HG03280 (cell line): Measurements from ENCODE around the gene CHERP.
"Not testable (repeated sequence)": the region's sequence is repeated elsewhere in the genome, so short reads cannot be mapped to it uniquely, and the experiment has no call there.

Source experiments
- ATAC-seq: cut with Tn5 transposase; IDR thresholded peaks from one replicate; pipeline ENCODE4 v1.9.1; 2021; ENCODE audit warnings: mild to moderate bottlenecking, moderate library complexity; ENCODE audit not compliant: unreplicated experiment

CHERP gene

DNA sequence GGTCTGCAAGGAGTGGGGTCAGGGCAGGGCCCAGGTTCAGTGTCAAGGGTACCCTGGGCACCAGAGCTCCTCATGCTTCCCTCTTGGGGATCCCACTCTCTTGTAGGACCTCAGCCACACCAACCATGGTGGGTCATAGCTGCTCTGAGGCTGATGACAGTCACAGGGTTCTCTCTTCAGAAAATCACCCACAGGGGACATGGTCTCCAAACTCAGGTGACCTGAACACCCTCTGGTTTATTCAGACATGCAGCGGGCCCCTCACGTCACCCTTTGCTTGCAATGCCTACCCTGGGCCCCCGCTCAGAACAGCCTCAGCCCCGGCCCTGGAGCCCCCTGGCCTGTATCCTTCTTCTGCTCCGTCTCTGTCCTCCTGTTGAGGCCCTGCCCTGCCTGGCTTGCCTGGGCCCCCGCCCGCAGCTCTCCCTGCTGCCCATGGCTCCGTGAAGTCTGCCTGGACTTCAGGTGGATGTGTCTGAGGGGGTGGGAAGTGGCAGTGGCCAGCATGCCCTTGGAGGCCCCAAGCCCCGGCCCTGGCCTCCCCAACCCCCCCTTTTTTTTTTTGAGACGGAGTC, 20.4 kb downstream of the CHERP start:
- no peak for ATAC-seq

DNA sequence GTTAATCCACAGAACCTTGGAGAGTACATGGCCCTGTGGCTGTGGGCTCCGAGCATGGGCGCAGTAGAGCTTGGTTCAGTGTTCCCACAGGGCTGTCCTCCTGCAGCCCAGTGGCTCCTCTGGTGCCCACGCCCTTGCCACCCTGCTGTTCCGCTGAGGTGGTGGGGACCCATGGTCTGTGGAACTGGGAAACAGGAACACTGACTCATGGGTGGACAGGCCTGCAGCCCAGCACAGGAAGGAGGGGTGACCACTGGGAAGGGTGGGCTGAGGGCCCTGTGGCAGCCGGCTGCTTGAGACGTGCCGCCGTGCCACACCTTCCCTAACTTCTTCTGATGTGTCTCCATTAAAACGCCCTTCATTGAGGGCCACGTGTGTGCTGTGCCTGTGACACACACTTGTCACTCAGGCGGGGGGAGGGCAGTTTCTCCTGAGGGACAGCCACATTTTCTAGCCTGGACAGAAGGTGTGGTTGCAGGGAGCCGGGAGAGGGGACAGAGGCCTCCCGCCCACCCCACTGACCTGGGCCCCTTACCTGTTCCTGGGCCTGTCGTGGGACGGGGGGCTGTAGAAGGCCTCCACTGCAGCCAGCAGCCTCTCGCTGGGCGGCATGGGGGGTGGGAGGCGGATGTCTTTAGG, 21.1 kb downstream of the CHERP start:
- ATAC-seq, result no peak

DNA sequence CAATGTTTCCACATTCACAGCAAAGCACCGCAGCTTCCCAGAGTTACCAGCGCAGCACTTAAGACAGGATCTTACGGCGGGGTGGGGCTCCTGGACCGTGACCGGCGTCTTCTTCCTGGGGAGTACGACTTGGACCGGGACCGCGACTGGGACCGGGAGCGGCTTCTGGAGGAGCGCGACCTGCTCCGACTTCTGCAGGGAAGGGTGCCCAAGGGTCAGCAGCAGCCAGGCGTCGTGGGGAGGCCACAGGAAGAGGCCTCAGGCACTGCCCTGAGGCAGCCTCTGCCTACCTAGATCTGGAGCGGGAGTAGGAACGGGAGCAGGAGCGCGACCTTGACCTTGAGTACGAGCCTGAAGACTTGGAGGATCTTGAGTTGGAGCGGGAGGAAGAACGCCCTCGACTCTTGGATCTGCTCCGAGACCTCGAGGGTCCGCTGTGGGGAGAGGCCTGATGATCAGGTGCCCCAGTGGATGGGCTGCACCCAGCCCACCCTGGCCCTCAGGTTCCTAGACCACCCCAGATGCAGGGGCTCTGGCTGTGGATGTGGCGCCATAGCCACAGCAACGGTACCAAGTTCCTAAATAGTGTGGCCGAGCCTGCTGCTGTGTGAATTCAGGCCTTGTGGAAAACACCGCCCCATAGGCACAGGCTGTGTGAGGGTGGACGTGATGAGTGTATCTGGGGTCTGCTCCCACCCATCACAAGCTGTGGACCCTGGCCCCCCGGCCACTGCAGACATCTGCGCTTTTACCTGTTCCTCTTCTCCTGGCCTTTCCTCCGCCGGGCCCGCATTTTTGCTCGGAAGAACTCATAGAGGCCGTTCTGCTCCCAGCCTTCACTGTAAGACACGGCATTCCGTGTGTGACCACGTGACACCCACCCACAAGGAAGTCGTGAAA, 21.9 kb downstream of the CHERP start:
- ATAC-seq, result no peak

DNA sequence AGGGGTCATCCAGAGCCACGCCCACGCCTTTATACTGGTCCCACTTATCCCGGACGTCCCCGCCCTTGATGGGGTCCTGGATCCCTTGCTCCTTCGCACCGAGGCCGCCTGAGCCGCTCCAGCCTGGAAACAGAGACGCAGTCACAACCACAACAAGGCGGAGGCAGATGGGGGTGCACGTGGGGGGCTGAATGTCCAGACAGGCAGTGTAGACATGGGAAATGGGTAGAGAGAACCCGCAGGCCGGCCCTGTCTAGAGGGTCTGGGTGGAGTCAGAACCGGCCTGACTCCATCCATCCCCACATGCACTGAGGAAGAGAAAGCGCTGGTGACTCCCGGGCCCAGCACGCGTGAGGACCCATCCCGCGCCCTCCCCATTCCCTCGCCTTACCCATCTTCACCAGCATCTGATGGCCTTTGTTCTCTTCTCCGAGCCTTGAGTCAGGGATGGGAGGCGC, 23.0 kb downstream of the CHERP start:
- ATAC-seq, result no peak

DNA sequence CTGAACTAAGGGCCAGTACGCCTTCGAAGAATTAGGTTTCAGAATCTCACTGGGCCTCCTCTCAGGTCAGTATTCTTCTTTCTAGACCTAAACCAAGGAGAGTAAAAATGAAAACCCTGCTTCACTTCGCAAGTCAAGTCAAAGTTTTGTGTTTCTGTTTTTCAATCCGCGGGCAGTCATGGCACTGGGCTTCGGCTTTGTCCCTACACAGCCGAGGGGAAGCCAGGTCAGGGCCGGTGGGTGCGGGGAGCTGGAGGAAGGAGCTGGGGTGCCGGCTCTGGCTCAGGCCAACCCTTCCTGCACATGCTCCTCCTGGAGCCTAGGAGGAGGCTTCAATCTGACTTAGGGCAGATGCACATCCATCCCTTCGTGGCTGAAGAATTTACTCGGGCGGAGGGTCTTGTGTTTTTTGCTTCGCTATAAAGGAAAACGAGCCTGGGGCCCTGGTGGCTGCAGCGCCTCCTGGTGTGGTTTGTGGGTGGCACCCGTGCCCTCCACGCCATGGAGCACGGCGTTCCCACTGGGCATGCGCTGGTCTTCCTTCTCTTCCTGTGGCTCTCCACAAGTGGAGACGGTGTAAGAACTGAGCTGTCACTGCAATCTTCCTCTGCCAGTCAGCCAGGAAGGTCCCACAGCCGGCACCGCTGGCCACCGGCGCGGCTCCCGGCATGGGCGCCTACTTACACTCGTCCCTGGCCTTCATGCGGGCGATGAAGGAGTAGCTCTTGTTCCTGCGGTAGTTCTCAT, 23.6 kb downstream of the CHERP start:
- ATAC-seq, result no peak

DNA sequence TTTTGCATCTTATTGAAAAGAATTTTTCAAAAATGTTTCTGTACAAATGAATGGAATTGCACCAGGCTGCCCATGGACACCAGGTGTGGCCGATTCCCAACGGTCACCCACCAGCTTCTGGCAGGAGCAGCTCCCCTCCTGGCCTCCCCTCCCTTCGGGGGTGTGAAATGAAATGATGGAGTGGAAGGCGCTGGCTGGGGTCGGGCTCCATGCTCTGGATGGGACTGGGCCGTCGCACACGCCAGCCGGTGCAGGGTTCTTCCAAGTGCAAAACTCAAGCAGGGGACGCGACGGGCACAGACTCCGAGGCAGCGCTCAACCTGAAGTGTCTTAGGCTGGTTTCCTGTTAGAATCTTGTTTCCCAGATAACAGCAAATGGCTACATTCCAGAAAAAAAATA, 24.2 kb downstream of the CHERP start:
- no peak for ATAC-seq

DNA sequence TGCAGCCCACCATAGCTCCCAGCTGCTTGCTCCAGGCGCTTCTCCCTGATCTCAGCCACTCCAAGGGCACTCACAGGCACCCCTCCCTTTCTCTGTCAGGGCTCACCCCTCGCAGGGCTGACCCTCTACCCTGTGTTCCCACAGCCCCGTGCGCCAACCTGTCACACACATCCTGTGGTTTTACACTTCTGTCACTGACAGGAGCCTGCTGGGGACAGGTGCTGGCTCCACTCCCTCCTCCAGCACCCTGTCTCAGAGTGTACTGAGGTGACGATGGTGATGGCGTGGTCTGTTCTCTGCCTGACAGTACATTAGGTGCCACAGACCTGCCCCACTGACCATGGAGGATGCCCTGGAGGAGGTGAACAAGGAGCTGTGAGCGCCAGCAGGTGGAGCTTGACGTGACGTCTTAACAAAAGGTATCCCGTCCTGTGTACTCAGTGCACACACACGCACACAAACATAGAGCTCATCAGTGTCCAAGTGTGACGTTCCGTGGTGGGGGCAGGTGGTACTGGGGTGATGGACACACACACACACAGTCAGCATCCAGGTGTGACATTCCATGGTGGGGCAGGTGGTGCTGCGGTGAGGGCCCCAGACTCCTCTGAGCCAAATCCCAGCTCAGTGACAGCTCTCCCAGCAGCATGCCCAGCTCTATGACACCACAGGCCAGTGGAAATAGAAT, 25.2 kb downstream of the CHERP start:
- ATAC-seq, result no peak

DNA sequence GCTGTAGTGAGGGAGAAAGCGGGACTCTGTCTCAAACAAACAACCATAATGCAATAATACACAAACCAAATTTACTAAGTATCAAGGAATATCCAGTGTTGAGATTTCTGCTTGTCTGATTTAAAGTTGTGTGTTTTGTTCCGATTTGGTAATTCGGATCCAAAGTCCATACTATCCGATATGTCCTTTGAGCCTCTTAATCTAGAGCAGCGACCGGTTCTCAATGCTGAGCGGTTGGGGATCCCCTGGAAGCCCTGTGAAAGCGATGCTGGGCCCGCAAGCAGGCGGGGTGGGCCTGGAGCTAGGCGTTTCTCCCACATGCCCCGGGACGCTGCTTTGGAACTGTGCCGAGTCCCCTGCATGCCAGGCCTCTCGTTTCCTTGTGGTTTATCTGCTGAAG, 25.9 kb downstream of the CHERP start:
- ATAC-seq, result no peak

DNA sequence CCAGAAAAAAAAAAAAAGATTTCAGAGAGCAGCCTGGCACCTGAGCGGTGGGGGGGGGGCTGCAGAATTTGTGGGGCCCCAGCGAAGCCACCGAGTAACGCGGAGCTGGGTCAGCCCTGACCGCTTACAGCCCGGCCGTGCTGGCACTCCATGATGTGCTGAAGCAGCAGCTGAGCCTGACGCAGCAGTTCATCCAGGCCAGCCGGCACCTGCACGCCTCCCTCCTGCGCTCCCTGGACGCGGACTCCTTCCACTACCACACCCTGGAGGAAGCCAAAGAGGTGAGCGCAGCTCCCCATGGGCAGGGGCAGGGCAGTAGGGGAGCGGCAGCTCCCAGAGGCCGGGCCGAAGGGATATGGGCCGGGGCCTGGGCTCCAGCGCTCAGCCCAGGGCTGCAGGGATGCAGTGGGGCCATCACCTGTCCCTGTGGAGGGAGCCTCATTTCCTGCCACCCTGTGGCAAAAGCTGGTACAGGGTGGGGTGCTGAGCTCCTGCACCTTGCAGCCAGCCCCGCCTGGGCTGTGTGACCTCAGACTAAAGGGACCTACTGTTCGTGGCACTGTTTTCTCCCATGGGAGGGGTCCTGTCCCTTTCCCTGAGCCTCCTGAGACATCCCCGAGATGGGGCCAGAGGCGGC, 27.7 kb downstream of the CHERP start:
- no peak for ATAC-seq

DNA sequence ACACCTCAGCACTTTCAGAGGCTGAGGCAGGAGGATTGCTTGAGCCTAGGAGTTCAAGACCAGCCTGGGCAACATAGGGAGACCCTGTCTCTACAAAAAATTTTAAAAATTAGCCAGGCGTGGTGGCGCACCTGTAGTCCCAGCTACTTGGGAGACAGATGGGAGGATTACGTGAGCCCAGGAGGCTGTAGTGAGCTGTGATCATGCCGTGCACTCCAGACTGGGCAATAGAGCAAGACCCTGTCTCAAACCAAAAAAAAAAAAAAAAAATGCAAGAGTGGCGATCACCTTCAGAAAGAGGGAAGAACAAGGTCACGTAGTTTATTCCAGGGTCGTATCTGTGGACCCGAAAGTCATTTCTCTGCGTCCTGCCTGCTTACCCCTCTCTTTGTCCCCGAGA, 29.6 kb downstream of the CHERP start:
- not testable (repeated sequence) for ATAC-seq

DNA sequence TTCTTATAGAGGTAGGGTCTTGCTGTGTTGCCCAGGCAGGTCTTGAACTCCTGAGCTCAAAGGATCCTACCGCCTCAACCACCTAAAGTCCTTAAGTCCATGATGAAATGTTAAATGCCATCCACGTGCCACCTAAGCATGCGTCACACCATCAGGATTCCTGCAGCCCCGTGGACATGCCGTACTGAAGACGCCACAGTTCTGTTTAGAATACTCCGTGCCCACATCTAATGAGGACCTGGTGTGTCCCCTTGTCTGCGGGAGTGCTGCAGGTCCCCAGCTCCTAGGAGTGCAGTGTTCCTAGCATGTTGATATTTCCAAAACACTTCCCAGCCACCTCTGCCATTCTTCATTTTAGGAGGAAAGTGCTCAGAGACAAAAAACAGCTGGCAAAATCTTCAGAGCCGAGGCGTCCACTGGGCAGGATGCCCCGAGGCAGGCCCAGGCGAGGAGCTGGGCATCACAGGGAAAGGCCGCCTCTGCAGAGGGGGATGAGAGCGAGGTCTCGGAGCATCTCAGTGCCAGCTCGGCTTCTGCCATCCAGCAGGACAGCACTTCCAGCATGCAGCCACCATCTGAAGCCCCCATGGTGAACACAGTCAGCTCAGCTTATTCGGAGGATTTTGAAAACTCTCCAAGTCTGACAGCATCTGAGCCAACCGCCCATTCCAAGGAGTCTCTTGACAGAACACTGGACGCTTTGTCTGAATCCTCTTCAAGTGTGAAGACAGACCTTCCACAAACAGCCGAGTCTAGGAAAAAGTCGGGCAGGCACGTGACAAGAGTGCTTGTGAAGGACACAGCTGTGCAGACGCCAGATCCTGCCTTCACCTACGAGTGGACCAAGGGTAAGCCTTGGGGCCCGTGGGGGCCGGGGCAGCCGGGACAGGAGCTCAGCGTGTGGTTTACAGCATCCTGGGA, 32.8 kb downstream of the CHERP start:
- ATAC-seq, result no peak

DNA sequence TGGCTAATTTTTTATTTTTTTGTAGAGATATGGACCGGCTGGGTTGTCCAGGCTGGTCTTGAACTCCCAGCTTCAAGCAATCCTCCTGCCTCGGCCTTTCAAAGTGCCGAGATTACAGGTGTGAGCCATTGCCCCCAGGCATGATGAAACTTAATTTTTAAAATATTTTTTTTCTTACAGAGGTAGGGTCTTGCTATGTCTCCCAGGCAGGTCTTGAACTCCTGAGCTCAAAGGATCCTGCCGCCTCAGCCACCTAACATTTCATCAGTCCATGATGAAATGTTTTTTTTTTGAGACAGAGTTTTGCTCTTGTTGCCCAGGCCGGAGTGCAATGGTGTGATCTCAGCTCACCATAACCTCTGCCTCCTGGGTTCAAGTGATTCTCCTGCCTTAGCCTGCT, 33.7 kb downstream of the CHERP start:
- ATAC-seq, result no peak

DNA sequence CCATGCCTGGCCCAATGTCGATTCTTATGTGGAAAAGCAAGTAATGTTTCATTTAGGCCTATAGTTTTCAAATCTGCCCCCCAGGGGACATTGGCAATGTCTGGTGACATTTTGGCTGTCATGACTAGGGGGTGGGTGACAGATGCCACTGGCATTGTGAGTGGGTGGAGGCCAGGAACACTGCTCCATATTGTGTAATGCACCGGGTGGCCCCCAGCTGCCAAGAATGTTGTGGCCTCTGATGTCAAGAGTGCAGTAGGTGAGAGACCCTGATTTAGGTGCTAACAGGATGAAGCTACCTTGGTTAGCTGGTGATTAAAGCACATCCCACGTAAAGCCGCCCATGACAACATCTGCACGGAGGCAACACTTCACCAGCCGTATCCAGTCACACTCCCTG, 35.3 kb downstream of the CHERP start:
- no peak for ATAC-seq

DNA sequence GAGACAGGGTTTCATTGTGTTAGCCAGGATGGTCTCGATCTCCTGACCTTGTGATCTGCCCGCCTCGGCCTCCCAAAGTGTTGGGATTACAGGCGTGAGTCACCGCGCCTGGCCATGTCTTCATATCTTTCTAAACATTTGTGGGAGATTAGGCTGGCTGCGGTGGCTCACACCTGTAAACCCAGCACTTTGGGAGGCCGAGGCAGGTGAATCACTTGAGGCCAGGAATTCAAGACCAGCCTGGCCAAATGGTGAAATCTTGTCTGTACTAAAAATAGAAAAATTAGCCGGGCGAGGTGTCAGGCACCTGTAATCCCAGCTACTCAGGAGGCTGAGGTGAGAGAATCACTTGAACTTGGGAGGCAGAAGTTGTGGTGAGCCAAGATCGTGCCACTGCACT, 36.1 kb downstream of the CHERP start:
- ATAC-seq, result not testable (repeated sequence)

DNA sequence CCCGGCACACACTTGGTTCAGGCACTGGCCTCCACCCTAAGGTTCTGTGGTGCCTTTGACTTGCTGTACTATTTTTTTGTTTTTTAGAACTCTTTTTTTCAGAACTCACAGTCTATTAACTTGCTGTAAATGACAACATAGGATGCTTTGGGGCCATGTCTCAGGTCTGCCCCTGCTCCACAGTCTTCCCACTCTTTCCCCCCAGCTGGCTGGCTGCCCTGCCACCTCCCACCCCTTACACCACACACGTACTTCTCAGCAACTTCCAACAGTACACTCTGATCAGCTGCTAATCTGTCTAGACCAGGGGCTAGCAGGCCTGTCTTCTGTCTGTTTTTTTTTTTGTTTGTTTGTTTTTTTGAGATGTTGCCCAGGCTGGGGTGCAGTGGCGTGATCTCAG, 38.0 kb downstream of the CHERP start:
- no peak for ATAC-seq

DNA sequence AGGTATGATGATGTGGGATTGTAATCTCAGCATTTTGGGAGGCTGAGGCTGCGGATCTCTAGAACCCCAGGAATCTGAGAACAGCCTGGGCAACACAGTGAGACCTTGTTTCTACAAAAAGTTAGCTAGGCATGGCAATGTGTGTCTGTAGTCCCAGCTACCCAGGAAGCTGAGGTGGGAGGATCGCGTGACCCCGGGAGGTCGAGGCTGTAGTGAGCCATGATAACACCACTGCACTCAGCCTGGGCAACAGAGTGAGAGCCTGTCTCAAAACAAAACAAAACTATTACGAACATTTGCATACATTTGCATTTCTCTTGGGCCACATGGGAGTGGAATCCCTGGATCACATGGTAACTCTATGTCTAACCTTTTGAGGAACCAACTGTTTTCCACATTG, 44.4 kb downstream of the CHERP start:
- no peak for ATAC-seq

DNA sequence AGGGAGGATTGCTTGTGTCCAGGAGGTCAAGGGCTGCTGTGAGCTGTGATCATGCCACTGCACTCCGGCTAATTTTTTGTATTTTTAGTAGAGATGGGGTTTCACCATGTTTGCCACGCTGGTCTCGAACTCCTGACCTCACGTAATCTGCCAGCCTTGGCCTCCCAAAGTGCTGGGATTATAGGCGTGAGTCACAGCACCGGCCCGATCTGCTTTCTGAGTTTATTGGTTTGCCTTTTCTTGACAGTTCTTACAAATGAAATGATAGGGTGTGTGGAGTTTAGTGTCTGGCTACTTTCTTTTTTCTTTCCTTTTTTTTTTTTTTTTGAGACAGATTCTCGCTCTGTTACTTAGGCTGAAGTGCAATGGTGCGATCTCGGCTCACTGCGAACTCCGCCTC, 45.2 kb downstream of the CHERP start:
- no peak for ATAC-seq

DNA sequence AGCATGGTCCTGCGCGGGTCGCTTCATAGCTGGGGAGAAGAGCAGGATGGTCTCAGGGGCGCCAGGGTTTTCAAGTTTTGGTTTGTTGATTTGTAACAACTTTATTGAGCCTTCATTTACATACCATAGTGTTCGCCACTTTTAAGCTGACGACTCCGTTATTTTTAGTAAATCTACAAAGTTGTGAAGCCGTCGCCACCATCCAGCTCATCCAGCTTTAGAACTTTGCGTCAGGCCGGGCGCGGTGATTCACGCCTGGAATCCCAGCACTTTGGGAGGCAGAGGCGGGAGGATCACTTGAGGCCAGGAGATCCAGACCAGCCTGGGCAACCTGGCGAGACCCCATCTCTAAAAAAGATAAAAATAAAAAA, 45.6 kb downstream of the CHERP start:
- ATAC-seq, result no peak

DNA sequence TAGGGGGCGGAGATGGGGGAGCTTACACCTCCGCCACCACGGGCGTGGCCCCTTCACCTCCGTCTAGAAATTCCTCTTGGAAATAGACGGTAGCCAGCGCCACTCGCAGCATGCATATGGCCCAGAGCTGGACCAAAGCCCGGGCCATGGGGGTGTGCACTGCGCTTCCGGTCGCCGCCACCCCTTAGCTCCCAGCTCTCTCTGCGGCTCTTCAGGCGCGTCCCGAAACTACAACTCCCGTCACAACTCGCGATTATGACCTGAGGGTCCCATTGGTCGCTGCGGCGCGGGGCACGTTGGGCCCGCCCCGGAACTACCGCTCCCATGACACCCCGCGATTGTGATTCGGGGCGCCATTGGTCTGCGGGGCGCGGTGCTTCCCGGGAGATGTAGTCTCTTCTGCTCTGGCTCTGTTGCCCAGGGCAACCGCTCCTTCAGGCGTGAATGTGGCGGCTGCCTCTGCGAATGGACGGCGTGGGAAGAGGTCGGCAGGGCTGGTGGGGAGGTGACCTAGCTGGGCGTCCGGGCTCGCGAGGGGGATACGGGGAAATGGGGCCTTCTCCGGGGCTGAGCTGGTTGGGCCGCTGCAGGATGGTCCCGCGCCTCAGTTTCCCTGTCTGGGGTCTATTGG, 46.1 kb downstream of the CHERP start, which contains the start of the genes C19orf44 and CALR3:
TSS of gene C19orf44 (plus strand) at position 413 of the 631 bp plus-strand sequence. CDS start 4,399 bp downstream, outside the sequence.
TSS of gene CALR3 (minus strand) at position 186 of the 631 bp plus-strand sequence. CDS start at position 148, 38 bp downstream.
- ATAC-seq, result peak; percentile 98
